Smooth muscle cell (in vitro differentiated cells): ENCODE data around the gene ZNF865. TPM values are rescaled to one million over a fixed set of nuclear protein-coding genes. Genes with fewer than 3 reads are reported as not detected.

Experiments used
- DNase-seq: peaks from one replicate; lab custom pipeline; 2025; ENCODE audit not compliant: unreplicated experiment; lab: John Stamatoyannopoulos, UW
- H2AFZ ChIP-seq: fragments of 200-600 bp; sonication (generic); 2 replicates; pipeline ENCODE4 v1.6.0; 2016; ENCODE audit warnings: antibody characterized with exemption, low read depth, mild to moderate bottlenecking
- H3F3A ChIP-seq: fragments of 200-600 bp; sonication (generic); 2 replicates; pipeline ENCODE4 v1.6.0; 2017; ENCODE audit warnings: antibody characterized with exemption, low read depth
- H3K27ac ChIP-seq: fragments of 200-600 bp; sonication (generic); 2 replicates; pipeline ENCODE4 v1.5.1; 2016; ENCODE audit warnings: low read depth, mild to moderate bottlenecking
- H3K27me3 ChIP-seq: fragments of 200-600 bp; sonication (generic); 2 replicates; pipeline ENCODE4 v1.6.1; 2016; ENCODE audit warnings: low read depth, mild to moderate bottlenecking
- H3K36me3 ChIP-seq: fragments of 200-600 bp; sonication (generic); 2 replicates; pipeline ENCODE4 v1.5.1; 2016; ENCODE audit warnings: low read depth
- H3K4me1 ChIP-seq: fragments of 200-600 bp; sonication (generic); 2 replicates; pipeline ENCODE4 v1.5.1; 2016; ENCODE audit warnings: low read depth
- H3K4me2 ChIP-seq: fragments of 200-600 bp; sonication (generic); 2 replicates; pipeline ENCODE4 v1.6.0; 2016; ENCODE audit warnings: mild to moderate bottlenecking
- H3K4me3 ChIP-seq: fragments of 200-600 bp; sonication (generic); 2 replicates; pipeline ENCODE4 v1.5.1; 2016; ENCODE audit warnings: mild to moderate bottlenecking
- H3K79me2 ChIP-seq: fragments of 200-600 bp; sonication (generic); 2 replicates; pipeline ENCODE4 v1.6.0; 2016; ENCODE audit warnings: low read depth, mild to moderate bottlenecking
- H3K9ac ChIP-seq: fragments of 200-600 bp; sonication (generic); 2 replicates; pipeline ENCODE4 v1.6.0; 2016; ENCODE audit warnings: low read depth
- H3K9me3 ChIP-seq: fragments of 200-600 bp; sonication (generic); replicated peaks from 2 replicates; pipeline ENCODE4 v1.5.1; 2016; ENCODE audit warnings: low read depth
- H4K20me1 ChIP-seq: fragments of 200-600 bp; sonication (generic); 2 replicates; pipeline ENCODE4 v1.6.0; 2016; ENCODE audit warnings: low read depth
- WGBS: methylation state at CpG from one replicate; pipeline ENCODE4 v1.1.7; 2016; ENCODE audit warnings: low lambda C conversion rate; 5-methylcytosine and 5-hydroxymethylcytosine counted together
- polyA plus RNA-seq: library from polyadenylated mRNA; unstranded; fragments of >200 nt; fragmentation: Nextera tagmentation; extraction: Ambion mirVana; gene quantifications from 2 replicates; pipeline ENCODE4 v1.2.1, GENCODE V29; 2016
- total RNA-seq: library from RNA; depleted of rRNA; stranded (reverse); fragments of >200 nt; gene quantifications from 2 replicates; pipeline ENCODE4 v1.2.3, GENCODE V29; 2014
- TF ChIP-seq, protein P1 (sequence below): fragments of 200-600 bp; sonication (generic); IDR thresholded peaks from 2 replicates; pipeline ENCODE4 v1.5.1; 2017; ENCODE audit warnings: borderline replicate concordance, mild to moderate bottlenecking, antibody characterized with exemption; ENCODE audit not compliant: insufficient read depth, poor library complexity, severe bottlenecking

ZNF865 gene
- total and polyA plus RNA-seq, 2 experiments from 2014 or later: 1.2 to 3.8 TPM

DNA sequence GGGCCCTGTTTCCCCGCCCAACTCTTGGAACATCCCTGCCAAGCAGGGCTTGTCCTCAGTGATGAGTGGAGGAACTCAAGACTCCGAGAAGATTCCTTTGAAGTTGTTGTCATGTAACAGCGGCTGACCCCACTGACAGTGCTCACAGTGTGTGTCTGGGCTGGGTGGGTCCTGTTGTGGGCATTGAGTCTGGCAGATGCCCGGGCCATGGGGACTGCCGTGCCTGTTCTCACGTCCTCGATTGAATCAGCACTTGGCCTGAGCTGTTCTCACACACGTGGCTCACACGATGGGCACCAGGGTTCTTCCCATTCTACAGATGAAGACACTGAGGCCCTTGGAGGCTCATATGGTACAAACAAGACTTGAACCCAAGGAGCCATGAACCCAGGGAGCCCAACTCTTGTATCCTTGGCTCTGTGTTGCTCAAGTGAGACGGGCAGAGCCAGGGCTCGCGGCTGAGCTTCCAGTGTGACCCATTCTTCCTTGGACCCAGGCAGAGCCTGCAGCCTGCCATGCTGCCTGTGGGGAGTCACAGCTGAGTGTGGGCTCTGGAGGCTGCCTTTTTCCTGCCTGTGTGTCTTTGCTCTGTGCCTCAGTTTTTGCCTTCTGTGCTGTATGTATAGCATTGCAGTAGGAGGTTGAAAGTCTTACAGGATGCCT lies 61.0 kb downstream of the ZNF865 start:
- Histone ChIP-seq H4K20me1 (peaks cover 97% of the 10 kb centered on the region), H3K27ac (no peak overlapping the region), H3K4me3 (no peak overlapping the region), H3K36me3 (peaks cover 6% of the 10 kb centered on the region), H3K9me3 (no peaks in the 10 kb centered on the region), H3K79me2 (peaks cover 86% of the 10 kb centered on the region), H3K27me3 (no peaks in the 10 kb centered on the region), H3K9ac (no peak overlapping the region), H3F3A (no peaks in the 10 kb centered on the region), H3K4me2 (no peak overlapping the region), H3K4me1 (no peaks in the 10 kb centered on the region), H2AFZ (no peak overlapping the region)
- 99% methylated on average over 12 of the region's 12 CpGs for WGBS
- DNase-seq: no peak
- TF ChIP-seq, protein P1, sequence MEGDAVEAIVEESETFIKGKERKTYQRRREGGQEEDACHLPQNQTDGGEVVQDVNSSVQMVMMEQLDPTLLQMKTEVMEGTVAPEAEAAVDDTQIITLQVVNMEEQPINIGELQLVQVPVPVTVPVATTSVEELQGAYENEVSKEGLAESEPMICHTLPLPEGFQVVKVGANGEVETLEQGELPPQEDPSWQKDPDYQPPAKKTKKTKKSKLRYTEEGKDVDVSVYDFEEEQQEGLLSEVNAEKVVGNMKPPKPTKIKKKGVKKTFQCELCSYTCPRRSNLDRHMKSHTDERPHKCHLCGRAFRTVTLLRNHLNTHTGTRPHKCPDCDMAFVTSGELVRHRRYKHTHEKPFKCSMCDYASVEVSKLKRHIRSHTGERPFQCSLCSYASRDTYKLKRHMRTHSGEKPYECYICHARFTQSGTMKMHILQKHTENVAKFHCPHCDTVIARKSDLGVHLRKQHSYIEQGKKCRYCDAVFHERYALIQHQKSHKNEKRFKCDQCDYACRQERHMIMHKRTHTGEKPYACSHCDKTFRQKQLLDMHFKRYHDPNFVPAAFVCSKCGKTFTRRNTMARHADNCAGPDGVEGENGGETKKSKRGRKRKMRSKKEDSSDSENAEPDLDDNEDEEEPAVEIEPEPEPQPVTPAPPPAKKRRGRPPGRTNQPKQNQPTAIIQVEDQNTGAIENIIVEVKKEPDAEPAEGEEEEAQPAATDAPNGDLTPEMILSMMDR: no peak

Other genes with a start within 250 kb of the ZNF865 start
- gene GARIN5B, start 242.4 kb upstream of the ZNF865 start, total RNA-seq: 0.58 TPM in 1 of 2 replicates, not detected in the other
- 0.07 and 0.35 TPM in 2 replicates for gene GARIN5B, start 242.4 kb upstream of the ZNF865 start, polyA plus RNA-seq
- gene IL11, start 235.2 kb upstream of the ZNF865 start, total RNA-seq: 36.5 and 40.1 TPM in 2 replicates
- gene IL11, start 235.2 kb upstream of the ZNF865 start, polyA plus RNA-seq: 66.4 and 68.1 TPM in 2 replicates
- gene TMEM190, start 228.8 kb upstream of the ZNF865 start, total RNA-seq: not detected in 2 replicates
- gene TMEM190, start 228.8 kb upstream of the ZNF865 start, polyA plus RNA-seq: 8.2 and 11.1 TPM in 2 replicates
- gene TMEM238, start 221.4 kb upstream of the ZNF865 start, total RNA-seq: 0.58 and 2.6 TPM in 2 replicates
- gene TMEM238, start 221.4 kb upstream of the ZNF865 start, polyA plus RNA-seq: 3.3 and 9.3 TPM in 2 replicates
- gene RPL28, start 219.7 kb upstream of the ZNF865 start, total RNA-seq: 824 and 1,108 TPM in 2 replicates
- 515 and 595 TPM in 2 replicates for gene RPL28, start 219.7 kb upstream of the ZNF865 start, polyA plus RNA-seq
- 34.8 and 39.9 TPM in 2 replicates for gene UBE2S, start 197.9 kb upstream of the ZNF865 start, total RNA-seq
- 162 and 171 TPM in 2 replicates for gene UBE2S, start 197.9 kb upstream of the ZNF865 start, polyA plus RNA-seq
- not detected in 2 replicates for gene SHISA7, start 162.3 kb upstream of the ZNF865 start, total RNA-seq
- not detected in 2 replicates for gene SHISA7, start 162.3 kb upstream of the ZNF865 start, polyA plus RNA-seq
- 47.3 and 56.5 TPM in 2 replicates for gene ISOC2, start 144.0 kb upstream of the ZNF865 start, total RNA-seq
- 37.3 and 61.4 TPM in 2 replicates for gene ISOC2, start 144.0 kb upstream of the ZNF865 start, polyA plus RNA-seq
- gene C19orf85, start 140.9 kb upstream of the ZNF865 start, total RNA-seq: not detected in 2 replicates
- gene C19orf85, start 140.9 kb upstream of the ZNF865 start, polyA plus RNA-seq: not detected in 2 replicates
- 2.4 and 2.6 TPM in 2 replicates for gene ZNF628, start 129.0 kb upstream of the ZNF865 start, total RNA-seq
- 1.3 and 2.0 TPM in 2 replicates for gene ZNF628, start 129.0 kb upstream of the ZNF865 start, polyA plus RNA-seq
- gene NAT14, start 120.5 kb upstream of the ZNF865 start, total RNA-seq: 14.3 and 17.3 TPM in 2 replicates
- 67.5 and 72.1 TPM in 2 replicates for gene NAT14, start 120.5 kb upstream of the ZNF865 start, polyA plus RNA-seq
- gene SSC5D, start 117.2 kb upstream of the ZNF865 start, total RNA-seq: 3.0 and 3.8 TPM in 2 replicates
- 11.2 and 13.6 TPM in 2 replicates for gene SSC5D, start 117.2 kb upstream of the ZNF865 start, polyA plus RNA-seq
- gene SBK2, start 68.5 kb upstream of the ZNF865 start, total RNA-seq: not detected in 2 replicates
- gene SBK2, start 68.5 kb upstream of the ZNF865 start, polyA plus RNA-seq: not detected in 2 replicates
- gene SBK3, start 60.1 kb upstream of the ZNF865 start, total RNA-seq: not detected in 2 replicates
- gene SBK3, start 60.1 kb upstream of the ZNF865 start, polyA plus RNA-seq: 0.37 TPM in 1 of 2 replicates, not detected in the other
- gene ZNF579, start 24.8 kb upstream of the ZNF865 start, total RNA-seq: 4.2 TPM in 2 replicates
- 15.1 and 15.8 TPM in 2 replicates for gene ZNF579, start 24.8 kb upstream of the ZNF865 start, polyA plus RNA-seq
- gene FIZ1, start 6.1 kb upstream of the ZNF865 start, total RNA-seq: 4.6 and 10.4 TPM in 2 replicates
- 16.8 and 17.7 TPM in 2 replicates for gene FIZ1, start 6.1 kb upstream of the ZNF865 start, polyA plus RNA-seq
- gene ZNF524, start 5.4 kb upstream of the ZNF865 start, total RNA-seq: 16.3 and 20.1 TPM in 2 replicates
- 13.3 and 19.4 TPM in 2 replicates for gene ZNF524, start 5.4 kb upstream of the ZNF865 start, polyA plus RNA-seq
- gene ZNF784, start 18.9 kb downstream of the ZNF865 start, total RNA-seq: 3.1 and 3.8 TPM in 2 replicates
- gene ZNF784, start 18.9 kb downstream of the ZNF865 start, polyA plus RNA-seq: 7.2 and 7.3 TPM in 2 replicates
- 6.2 and 11.9 TPM in 2 replicates for gene ZNF580, start 35.4 kb downstream of the ZNF865 start, total RNA-seq
- gene ZNF580, start 35.4 kb downstream of the ZNF865 start, polyA plus RNA-seq: 68.8 and 76.8 TPM in 2 replicates
- 6.8 and 10.0 TPM in 2 replicates for gene ZNF581, start 38.0 kb downstream of the ZNF865 start, total RNA-seq
- 21.4 and 22.0 TPM in 2 replicates for gene ZNF581, start 38.0 kb downstream of the ZNF865 start, polyA plus RNA-seq
- 6.9 and 7.7 TPM in 2 replicates for gene CCDC106, start 42.6 kb downstream of the ZNF865 start, total RNA-seq
- gene CCDC106, start 42.6 kb downstream of the ZNF865 start, polyA plus RNA-seq: 18.3 and 24.8 TPM in 2 replicates
- gene U2AF2, start 49.4 kb downstream of the ZNF865 start, total RNA-seq: 70.7 and 75.0 TPM in 2 replicates
- 8.4 and 14.4 TPM in 2 replicates for gene U2AF2, start 49.4 kb downstream of the ZNF865 start, polyA plus RNA-seq
- 25.3 and 34.5 TPM in 2 replicates for gene EPN1, start 69.6 kb downstream of the ZNF865 start, total RNA-seq
- gene EPN1, start 69.6 kb downstream of the ZNF865 start, polyA plus RNA-seq: 119 and 121 TPM in 2 replicates
- not detected in 2 replicates for gene NLRP9, start 132.8 kb downstream of the ZNF865 start, total RNA-seq
- 0.07 TPM in 1 of 2 replicates, not detected in the other for gene NLRP9, start 132.8 kb downstream of the ZNF865 start, polyA plus RNA-seq
- gene RFPL4A, start 153.4 kb downstream of the ZNF865 start, total RNA-seq: not detected in 2 replicates
- not detected in 2 replicates for gene RFPL4A, start 153.4 kb downstream of the ZNF865 start, polyA plus RNA-seq
- not detected in 2 replicates for gene RFPL4AL1, start 163.5 kb downstream of the ZNF865 start, total RNA-seq
- gene RFPL4AL1, start 163.5 kb downstream of the ZNF865 start, polyA plus RNA-seq: not detected in 2 replicates
- not detected in 2 replicates for gene NLRP11, start 226.4 kb downstream of the ZNF865 start, total RNA-seq
- not detected in 2 replicates for gene NLRP11, start 226.4 kb downstream of the ZNF865 start, polyA plus RNA-seq
- gene NLRP4, start 230.9 kb downstream of the ZNF865 start, total RNA-seq: not detected in 2 replicates
- not detected in 2 replicates for gene NLRP4, start 230.9 kb downstream of the ZNF865 start, polyA plus RNA-seq